Fibroblast of villous mesenchyme (primary cell): ENCODE data around the gene PIK3R6. TPM values are rescaled to one million over a fixed set of nuclear protein-coding genes. Genes with fewer than 3 reads are reported as not detected.

Experiments used
- DNase-seq: peaks from one replicate; pipeline ENCODE4 v3.0.0-alpha.2; 2010; ENCODE audit warnings: low read depth
- H3K4me3 ChIP-seq: 2 replicates; pipeline ENCODE4 v1.5.1; 2011; ENCODE audit warnings: low read depth, mild to moderate bottlenecking, low read length
- CTCF ChIP-seq: IDR thresholded peaks from 2 replicates; pipeline ENCODE4 v1.5.1; 2012; ENCODE audit warnings: low read depth, mild to moderate bottlenecking, low read length; ENCODE audit not compliant: insufficient read depth
- total RNA-seq: library from RNA; depleted of rRNA; stranded (reverse); fragments of >200 nt; gene quantifications from 2 replicates; pipeline ENCODE4 v1.2.3, GENCODE V29; 2012

Gene PIK3R6
- total RNA-seq, 1 donor = not detected

- no peak for DNase-seq
- no peak overlapping the region for H3K4me3 ChIP-seq
- no peak for TF ChIP-seq CTCF
These were observed 5.4 kb upstream of the PIK3R6 start for GRCh38 chr17:8872705-8873435.

DNA sequence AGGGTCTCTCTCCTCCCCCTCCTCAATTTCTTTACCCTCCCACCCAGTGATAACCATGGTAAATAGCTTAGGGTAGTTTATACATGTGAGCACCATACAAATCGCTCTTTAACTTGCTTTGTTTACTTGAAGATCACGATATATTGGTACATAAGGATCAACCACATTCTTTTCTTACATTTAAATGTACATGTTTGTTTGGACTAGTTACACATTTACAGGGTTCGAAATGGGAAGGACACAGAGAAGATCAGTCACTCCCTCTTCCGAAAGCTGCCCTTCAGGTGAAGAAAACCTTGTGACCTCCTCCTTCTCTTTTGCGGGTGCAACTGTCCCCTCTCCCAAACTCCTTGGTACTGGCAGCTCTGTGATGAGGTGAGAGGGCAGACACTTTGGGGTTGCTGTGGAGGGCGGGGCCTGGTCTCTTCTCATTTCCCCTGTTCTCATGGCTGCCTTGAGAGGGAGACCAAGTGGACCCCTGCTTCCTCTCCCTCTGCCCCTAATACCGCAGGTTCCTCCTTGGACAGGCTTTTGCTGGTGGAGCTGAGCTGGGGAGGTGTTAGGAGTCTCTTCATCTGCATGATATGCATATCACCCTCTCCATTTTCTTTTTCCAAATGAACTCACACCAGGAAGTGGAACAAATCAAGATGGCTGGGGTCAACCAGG lies 4.7 kb upstream of the PIK3R6 start:
- DNase-seq = no peak
- H3K4me3 ChIP-seq = no peak overlapping the region
- TF ChIP-seq CTCF = no peak

DNA sequence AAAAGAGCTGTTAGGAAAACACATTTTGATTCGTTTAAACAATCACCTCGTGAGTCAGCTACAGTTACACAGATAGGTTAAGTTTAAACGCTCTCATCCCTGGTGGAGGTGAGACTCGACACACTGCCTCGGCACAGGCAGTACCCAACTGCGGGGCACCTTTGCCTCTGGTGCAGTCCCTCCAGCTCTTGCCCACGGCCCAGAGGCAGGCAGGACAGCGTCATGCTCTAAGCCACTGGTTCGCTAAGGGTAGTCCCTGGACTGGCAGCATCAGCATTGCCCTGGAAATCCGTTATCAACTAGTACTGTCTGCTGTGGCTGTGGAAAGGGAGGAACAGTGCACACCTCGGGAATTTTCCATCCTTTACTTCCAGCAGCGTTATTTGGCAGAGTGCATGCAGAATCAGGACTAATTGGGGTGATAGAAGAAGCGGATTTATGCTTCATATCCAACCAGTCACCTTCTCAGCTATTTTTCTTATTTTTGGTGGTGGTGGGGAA lies 3.7 kb upstream of the PIK3R6 start:
- TF ChIP-seq CTCF = no peak
- no peak overlapping the region for H3K4me3 ChIP-seq
- DNase-seq = no peak

DNA sequence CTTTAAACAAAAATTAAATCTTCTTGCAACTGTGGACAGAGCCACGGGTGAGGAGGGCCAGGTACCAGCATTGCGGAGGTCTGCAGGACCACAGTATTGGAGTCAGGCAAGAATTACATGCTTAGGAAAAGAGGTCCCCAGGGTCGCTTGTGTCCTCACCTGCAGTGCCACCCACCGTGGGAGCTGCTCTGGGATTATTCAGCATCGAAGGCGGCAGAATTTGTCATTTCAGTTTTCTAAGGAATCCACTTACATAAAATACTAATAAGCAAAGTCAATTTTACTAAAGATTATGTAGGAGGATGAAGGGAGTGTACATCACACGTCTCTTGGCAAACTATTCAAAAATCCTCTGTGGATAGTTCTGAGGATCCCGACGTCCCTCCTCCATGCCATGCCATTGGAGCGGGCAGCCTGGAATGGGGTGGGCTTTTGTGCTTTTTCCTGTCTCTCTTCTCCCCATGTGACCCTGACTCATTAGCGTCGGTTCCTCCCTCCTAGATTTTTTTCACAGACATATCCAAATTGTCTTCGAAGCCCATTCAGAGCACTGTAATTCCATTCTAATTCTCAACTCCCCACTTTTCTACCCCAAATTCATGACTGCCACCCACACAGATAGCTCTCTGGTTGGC lies 3.0 kb upstream of the PIK3R6 start:
- no peak for DNase-seq
- no peak for TF ChIP-seq CTCF
- H3K4me3 ChIP-seq = no peak overlapping the region

GRCh38 chr17:8869114-8869815 lies 1.8 kb upstream of the PIK3R6 start:
- DNase-seq = no peak
- TF ChIP-seq CTCF = no peak
- H3K4me3 ChIP-seq = no peak overlapping the region

GRCh38 chr17:8868529-8868951 lies 1.1 kb upstream of the PIK3R6 start:
- no peak for TF ChIP-seq CTCF
- H3K4me3 ChIP-seq = no peak overlapping the region
- no peak for DNase-seq
